OCI-LY7 (cell line): ENCODE measurements around the gene MLKL. TPM values are rescaled to one million over a fixed set of nuclear protein-coding genes. Genes with fewer than 3 reads are reported as not detected.
A peak's percentile ranks its signal among the peaks of the same experiment; 100 is the strongest.

Experiments used
- BruUV-seq: library from RNA; stranded (reverse); fragments of 400-500 nt; replicated peaks from 2 replicates; lab custom pipeline; 2021; lab: Mats Ljungman, UMichigan
- CTCF ChIA-PET: fragments of 300-600 bp; sonication (Branson Sonifier 250); formaldehyde crosslinking; loops from one replicate; lab custom pipeline; 2022; ENCODE audit warnings: antibody characterized with exemption; ENCODE audit not compliant: unreplicated experiment; lab: Charles Lee
- POLR2A ChIA-PET: fragments of 300-600 bp; sonication (Branson Sonifier 250); formaldehyde crosslinking; loops from one replicate; lab custom pipeline; 2022; ENCODE audit warnings: antibody characterized with exemption; lab: Charles Lee
- DNase-seq: peaks from one replicate; pipeline ENCODE4 v3.0.0-alpha.2; 2015; ENCODE audit warnings: low spot score
- H2AFZ ChIP-seq: fragments of 200-600 bp; sonication (generic), shearing (Covaris generic); 2 replicates; pipeline ENCODE4 v1.6.1; 2014; ENCODE audit warnings: mild to moderate bottlenecking, antibody characterized with exemption, low read length, moderate library complexity
- H3K27ac ChIP-seq: fragments of 200-600 bp; sonication (generic); 2 replicates; pipeline ENCODE4 v1.5.1; 2014; ENCODE audit warnings: mixed run types, low read depth, mild to moderate bottlenecking, moderate library complexity, low read length, inconsistent platforms; ENCODE audit not compliant: poor library complexity, severe bottlenecking
- H3K36me3 ChIP-seq: fragments of 200-600 bp; sonication (generic); 2 replicates; pipeline ENCODE4 v1.6.1; 2014; ENCODE audit warnings: mild to moderate bottlenecking, antibody characterized with exemption, low read length, moderate library complexity, mixed read lengths; ENCODE audit not compliant: insufficient read depth
- H3K4me1 ChIP-seq: fragments of 200-600 bp; sonication (generic); 2 replicates; pipeline ENCODE4 v1.5.1; 2014; ENCODE audit warnings: mild to moderate bottlenecking, low read length; ENCODE audit not compliant: insufficient read depth, poor library complexity, severe bottlenecking
- H3K4me2 ChIP-seq: fragments of 200-600 bp; sonication (generic); 2 replicates; pipeline ENCODE4 v1.6.1; 2014; ENCODE audit warnings: mild to moderate bottlenecking, low read length
- H3K4me3 ChIP-seq: fragments of 200-600 bp; sonication (generic); 2 replicates; pipeline ENCODE4 v1.5.1; 2014; ENCODE audit warnings: mild to moderate bottlenecking, low read depth, low read length; ENCODE audit not compliant: poor library complexity, severe bottlenecking
- H3K79me2 ChIP-seq: fragments of 200-600 bp; sonication (generic); 2 replicates; pipeline ENCODE4 v1.6.1; 2016; ENCODE audit warnings: low read depth, mild to moderate bottlenecking, low read length, moderate library complexity, mixed read lengths; ENCODE audit not compliant: insufficient read depth
- H3K9me2 ChIP-seq: fragments of 200-600 bp; sonication (generic); 2 replicates; pipeline ENCODE4 v1.6.1; 2016; ENCODE audit warnings: mild to moderate bottlenecking, low read length, mixed read lengths; ENCODE audit not compliant: insufficient read depth
- H3K9me3 ChIP-seq: fragments of 200-600 bp; sonication (generic); 2 replicates; pipeline ENCODE4 v1.6.1; 2014; ENCODE audit warnings: mild to moderate bottlenecking, mixed run types, low read length, mixed read lengths
- H4K20me1 ChIP-seq: fragments of 200-600 bp; sonication (generic); 2 replicates; pipeline ENCODE4 v1.6.1; 2014; ENCODE audit warnings: mild to moderate bottlenecking, antibody characterized with exemption, low read length, moderate library complexity, mixed read lengths; ENCODE audit not compliant: insufficient read depth
- EZH2phosphoT487 ChIP-seq: fragments of 200-600 bp; sonication (generic); IDR thresholded peaks from 2 replicates; pipeline ENCODE4 v1.6.1; 2018; ENCODE audit warnings: low read depth, borderline replicate concordance, mild to moderate bottlenecking, mixed run types, antibody characterized with exemption, low read length, moderate library complexity, mixed read lengths
- intact Hi-C: fragments of 100-400 bp; cut with micrococcal nuclease; formaldehyde crosslinking; loops from one replicate; pipeline ENCODE4 v1.10.0; 2022; ENCODE audit not compliant: unreplicated experiment
- total RNA-seq, 2 experiments: library from RNA; depleted of rRNA in 1 of 2; stranded (reverse); fragments of >200 nt in 1 of 2; shearing (Covaris generic) in 1 of 2; gene quantifications; 2 replicates each; pipeline ENCODE4 v1.2.3, GENCODE V29; 2014 to 2022
- TF ChIP-seq, protein P1 (sequence below): fragments of 200-600 bp; sonication (generic); conservative IDR thresholded peaks from 2 replicates; pipeline ENCODE4 v1.5.1; 2014; ENCODE audit warnings: mild to moderate bottlenecking, antibody characterized with exemption, low read length, moderate library complexity, mixed read lengths

Gene MLKL
- total RNA-seq, 2 experiments from 2014 or later, result 8.0 to 9.0 TPM

DNA sequence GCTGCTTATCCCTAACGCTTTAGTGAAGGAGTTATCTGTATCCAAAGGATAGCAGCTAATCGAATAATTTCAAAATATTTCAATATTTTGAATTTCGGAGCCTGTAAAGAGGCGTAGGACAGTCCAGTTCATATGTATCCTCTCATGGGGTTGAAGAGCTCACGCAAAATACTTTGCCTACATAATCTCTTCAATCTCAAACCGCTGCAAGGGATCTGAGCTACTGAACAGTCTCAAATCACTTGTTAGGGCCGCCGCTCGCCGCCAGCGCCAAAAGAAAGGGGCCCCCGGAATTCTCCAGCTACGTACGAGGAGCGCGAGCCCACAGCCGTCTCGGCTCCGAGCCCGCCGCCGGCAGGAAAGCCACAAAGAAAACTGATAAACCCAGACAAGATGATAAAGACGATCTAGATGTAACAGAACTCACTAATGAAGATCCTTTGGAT, 33.4 kb downstream of the MLKL start:
- TF ChIP-seq, protein P1, sequence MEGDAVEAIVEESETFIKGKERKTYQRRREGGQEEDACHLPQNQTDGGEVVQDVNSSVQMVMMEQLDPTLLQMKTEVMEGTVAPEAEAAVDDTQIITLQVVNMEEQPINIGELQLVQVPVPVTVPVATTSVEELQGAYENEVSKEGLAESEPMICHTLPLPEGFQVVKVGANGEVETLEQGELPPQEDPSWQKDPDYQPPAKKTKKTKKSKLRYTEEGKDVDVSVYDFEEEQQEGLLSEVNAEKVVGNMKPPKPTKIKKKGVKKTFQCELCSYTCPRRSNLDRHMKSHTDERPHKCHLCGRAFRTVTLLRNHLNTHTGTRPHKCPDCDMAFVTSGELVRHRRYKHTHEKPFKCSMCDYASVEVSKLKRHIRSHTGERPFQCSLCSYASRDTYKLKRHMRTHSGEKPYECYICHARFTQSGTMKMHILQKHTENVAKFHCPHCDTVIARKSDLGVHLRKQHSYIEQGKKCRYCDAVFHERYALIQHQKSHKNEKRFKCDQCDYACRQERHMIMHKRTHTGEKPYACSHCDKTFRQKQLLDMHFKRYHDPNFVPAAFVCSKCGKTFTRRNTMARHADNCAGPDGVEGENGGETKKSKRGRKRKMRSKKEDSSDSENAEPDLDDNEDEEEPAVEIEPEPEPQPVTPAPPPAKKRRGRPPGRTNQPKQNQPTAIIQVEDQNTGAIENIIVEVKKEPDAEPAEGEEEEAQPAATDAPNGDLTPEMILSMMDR, result no peak
- no peak for TF ChIP-seq EZH2phosphoT487
- peak; percentile 21 for DNase-seq
- Histone ChIP-seq H3K9me3 (peaks cover 6% of the 10 kb centered on the region; the same call in 1 of the 2 replicates), H3K4me2 (peak overlapping the region; percentile 75), H3K4me3 (peak overlapping the region; percentile 93), H3K4me1 (peaks cover 37% of the 10 kb centered on the region), H3K36me3 (peaks cover 40% of the 10 kb centered on the region), H2AFZ (peak overlapping the region; percentile 96), H3K79me2 (peaks cover 44% of the 10 kb centered on the region), H4K20me1 (peaks cover 18% of the 10 kb centered on the region), H3K27ac (peak overlapping the region; percentile 53), H3K9me2 (no peaks in the 10 kb centered on the region)
- intact Hi-C loops, result loop anchor here (2.0 kb wide), 1 partner anchor 34 kb away; the partner anchor contains the start of gene MLKL
- TSS peak; percentile 97 for BruUV-seq
- POLR2A ChIA-PET, result interaction anchor here (0.5 to 2.6 kb wide), 20 partner anchors 10 to 1013 kb away, joined by 3 to 20 read pairs (median 6); partner anchors contain the start of genes GLG1, MLKL and WDR59
- CTCF ChIA-PET, result interaction anchor here (2.2 kb wide), 1 partner anchor 32 kb away, joined by 8 read pairs; no protein-coding TSS in a partner anchor

DNA sequence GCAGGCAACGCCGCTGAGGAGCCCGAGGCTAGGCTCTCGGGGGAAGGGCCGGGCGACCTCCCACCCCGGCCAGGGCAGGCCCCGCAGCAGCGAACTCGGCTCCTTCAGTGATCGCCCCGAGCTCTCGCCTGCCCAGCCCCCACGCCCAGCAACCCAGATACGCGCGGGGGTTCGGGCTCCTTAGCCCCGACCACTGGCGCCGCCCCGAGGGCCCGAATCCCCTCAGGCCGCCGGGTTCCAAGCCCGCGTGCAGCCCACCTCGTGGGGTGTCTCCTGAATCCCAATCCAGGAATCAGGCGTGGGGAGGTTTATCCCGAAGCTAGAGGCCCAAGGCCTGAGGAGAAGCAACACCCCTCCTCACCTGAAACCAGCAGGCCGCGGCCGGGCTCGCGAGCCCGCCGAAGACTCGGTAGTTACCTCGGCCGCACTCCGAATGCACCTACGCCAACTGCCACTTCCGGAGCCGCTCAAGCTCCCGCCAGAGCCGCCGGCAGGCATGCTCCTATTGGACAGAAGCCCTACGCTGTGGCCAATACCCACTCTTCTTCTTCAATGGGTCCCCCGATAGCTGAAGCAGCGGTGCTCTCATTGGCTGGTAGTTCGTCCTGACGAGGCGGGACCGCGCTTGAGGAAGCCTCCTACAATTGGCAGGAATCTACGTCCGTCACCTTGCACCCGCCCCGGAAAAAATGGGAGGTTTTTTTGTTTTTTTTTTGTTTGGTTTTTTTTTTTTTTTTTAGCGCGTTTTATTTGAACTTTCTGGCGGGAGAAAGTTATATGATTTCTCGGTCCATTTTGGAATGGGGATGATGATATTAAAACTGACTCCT, 34.0 kb downstream of the MLKL start, which contains the start of gene RFWD3:
RFWD3 (minus strand) TSS at position 453 of the 830 bp plus-strand sequence. CDS start 5,428 bp downstream, outside the sequence.
- intact Hi-C loops, result loop anchor here (2.0 kb wide), 1 partner anchor 34 kb away; the partner anchor contains the start of gene MLKL
- POLR2A ChIA-PET, result interaction anchor here (0.5 to 2.6 kb wide), 19 partner anchors 10 to 405 kb away, joined by 3 to 20 read pairs (median 5); partner anchors contain the start of genes GLG1, MLKL and WDR59
- Histone ChIP-seq H3K4me1 (peaks cover 37% of the 10 kb centered on the region), H4K20me1 (peaks cover 19% of the 10 kb centered on the region), H3K79me2 (peaks cover 51% of the 10 kb centered on the region), H2AFZ (peak within 1 kb of the TSS; percentile 96), H3K4me2 (peak within 1 kb of the TSS; percentile 77), H3K9me3 (peaks cover 6% of the 10 kb centered on the region; the same call in 1 of the 2 replicates), H3K36me3 (peaks cover 46% of the 10 kb centered on the region), H3K27ac (peak within 1 kb of the TSS; percentile 75), H3K9me2 (no peaks in the 10 kb centered on the region), H3K4me3 (peak within 1 kb of the TSS; percentile 93)
- peak; percentile 100 for DNase-seq
- no TSS peak for BruUV-seq
- TF ChIP-seq, protein P1, result no peak
- TF ChIP-seq EZH2phosphoT487, result no peak
- CTCF ChIA-PET, result interaction anchor here (2.2 kb wide), 1 partner anchor 32 kb away, joined by 8 read pairs; no protein-coding TSS in a partner anchor
